Panc1 (cell line): Measurements from ENCODE around the gene NOX5. TPM values are rescaled to one million over a fixed set of nuclear protein-coding genes. Genes with fewer than 3 reads are reported as not detected.
"Not testable (repeated sequence)": the region's sequence is repeated elsewhere in the genome, so short reads cannot be mapped to it uniquely, and the experiment has no call there.

Experiments used
- ATAC-seq: fragments of 200-7000 bp; cut with Tn5 transposase; 2 replicates; pipeline ENCODE4 v1.9.1; 2020; ENCODE audit warnings: mild to moderate bottlenecking, moderate library complexity
- BruUV-seq: library from RNA; stranded (reverse); fragments of 400-500 nt; replicated peaks from 2 replicates; lab custom pipeline; 2021; lab: Mats Ljungman, UMichigan
- CTCF ChIA-PET: fragments of 300-600 bp; sonication (Branson Sonifier 250); formaldehyde crosslinking; loops from one replicate; lab custom pipeline; 2022; ENCODE audit warnings: antibody characterized with exemption; lab: Charles Lee
- POLR2A ChIA-PET: fragments of 300-600 bp; sonication (Branson Sonifier 250); formaldehyde crosslinking; loops from one replicate; lab custom pipeline; 2022; ENCODE audit warnings: antibody characterized with exemption; lab: Charles Lee
- DNase-seq: peaks from one replicate; pipeline ENCODE4 v3.0.0-alpha.2; 2010; ENCODE audit warnings: low read depth, low spot score
- H3K27ac ChIP-seq: 2 replicates; pipeline ENCODE4 v1.5.1; 2011; ENCODE audit warnings: mild to moderate bottlenecking, low read length, inconsistent platforms
- H3K27me3 ChIP-seq: fragments of 200-500 bp; sonication (Bioruptor generic); 2 replicates; pipeline ENCODE4 v1.6.0; 2014; ENCODE audit warnings: low read length, inconsistent platforms; ENCODE audit not compliant: control insufficient read depth, insufficient read depth
- H3K36me3 ChIP-seq: fragments of 200-500 bp; sonication (Bioruptor generic); 2 replicates; pipeline ENCODE4 v1.5.1; 2014; ENCODE audit warnings: inconsistent platforms, mild to moderate bottlenecking, low read length, moderate library complexity; ENCODE audit not compliant: control insufficient read depth, insufficient read depth
- H3K4me1 ChIP-seq: 2 replicates; pipeline ENCODE4 v1.5.1; 2011; ENCODE audit warnings: inconsistent platforms, mild to moderate bottlenecking, low read length, moderate library complexity; ENCODE audit not compliant: control insufficient read depth, insufficient read depth
- H3K4me3 ChIP-seq, 2 experiments: 2 replicates each; pipeline ENCODE4 v1.5.1; 2011 to 2012; ENCODE audit warnings: low read depth in 2 of 2, low read length in 2 of 2, mild to moderate bottlenecking in 2 of 2, inconsistent platforms in 1 of 2, moderate library complexity in 1 of 2
- H3K9me3 ChIP-seq: fragments of 200-500 bp; sonication (Bioruptor generic); 2 replicates; pipeline ENCODE4 v1.5.1; 2014; ENCODE audit warnings: low read depth, mild to moderate bottlenecking, inconsistent platforms, low read length, moderate library complexity; ENCODE audit not compliant: control insufficient read depth, insufficient read depth
- CTCF ChIP-seq: fragments of 450-650 bp; IDR thresholded peaks from 2 replicates; pipeline ENCODE4 v1.5.1; 2017; ENCODE audit warnings: mild to moderate bottlenecking
- POLR2AphosphoS5 ChIP-seq: IDR thresholded peaks from 2 replicates; pipeline ENCODE4 v1.6.1; 2012; ENCODE audit warnings: mild to moderate bottlenecking, low read depth, low read length, moderate library complexity
- REST ChIP-seq, 2 experiments: IDR thresholded peaks; 2 replicates each; pipeline ENCODE4 v1.6.1; 2011 to 2012; ENCODE audit warnings: low read depth in 2 of 2, control low read depth in 1 of 2, low read length in 1 of 2, mild to moderate bottlenecking in 1 of 2, moderate library complexity in 1 of 2; ENCODE audit not compliant: insufficient read depth in 1 of 2
- SIN3A ChIP-seq: IDR thresholded peaks from 2 replicates; pipeline ENCODE4 v1.6.1; 2012; ENCODE audit warnings: low read depth, mild to moderate bottlenecking, low read length, moderate library complexity, borderline replicate concordance; ENCODE audit not compliant: insufficient read depth
- TCF7L2 ChIP-seq: IDR thresholded peaks from 2 replicates; pipeline ENCODE4 v1.6.1; 2011; ENCODE audit warnings: mild to moderate bottlenecking, low read depth, low read length, inconsistent platforms
- in situ Hi-C: cut with HindIII; loops from 2 replicates; pipeline ENCODE4 v1.10.0; 2016; ENCODE audit warnings: low sequenced_read_pairs, low pct_unique_long_range_greater_than_20kb
- intact Hi-C: fragments of 100-400 bp; cut with micrococcal nuclease; formaldehyde crosslinking; loops from one replicate; pipeline ENCODE4 v1.10.0; 2022; ENCODE audit not compliant: unreplicated experiment
- total RNA-seq: library from RNA; stranded (reverse); gene quantifications from one replicate; pipeline ENCODE4 v1.2.1, GENCODE V29; 2021; ENCODE audit not compliant: unreplicated experiment

Gene NOX5
- total RNA-seq, 1 experiment from 2014 or later: 0.26 TPM

GRCh38 chr15:69068157-69068556 is 53.7 kb downstream of the NOX5 start:
- no peak for ATAC-seq
- H3K27ac ChIP-seq: no peak overlapping the region
- no peaks in the 10 kb centered on the region for H3K36me3 ChIP-seq
- ChIA-PET CTCF (no interaction called here), POLR2A (no interaction called here)
- DNase-seq: no peak
- TF ChIP-seq POLR2AphosphoS5 (no peak), TCF7L2 (no peak), REST (IDR thresholded peaks at IDR 0.05; ENCODE audit: insufficient read depth in 1 of 2, low read depth in 2 of 2, low read length in 1 of 2) (no peak), SIN3A (no peak), CTCF (no peak)
- no peaks in the 10 kb centered on the region for H3K9me3 ChIP-seq
- H3K27me3 ChIP-seq: peaks cover 5% of the 10 kb centered on the region; the same call in 1 of the 2 replicates
- no peak overlapping the region for H3K4me3 ChIP-seq
- intact Hi-C loops: no loop called here
- no TSS peak for BruUV-seq
- H3K4me1 ChIP-seq: no peaks in the 10 kb centered on the region
- in situ Hi-C loops: no loop called here

- H3K27ac ChIP-seq, DNase-seq, in situ Hi-C loops, CTCF ChIA-PET, H3K4me1 ChIP-seq, H3K9me3 ChIP-seq, H3K4me3 ChIP-seq, BruUV-seq, H3K36me3 ChIP-seq, H3K27me3 ChIP-seq, intact Hi-C loops, ATAC-seq: not testable (repeated sequence)
- POLR2A ChIA-PET: interaction anchor here (0.5 kb wide), 1 partner anchor 18 kb away, joined by 4 read pairs; no protein-coding TSS in a partner anchor
These were observed 54.8 kb downstream of the NOX5 start for GRCh38 chr15:69069290-69069689.

GRCh38 chr15:69069996-69070395 is 55.5 kb downstream of the NOX5 start:
- POLR2A ChIA-PET: interaction anchor here (0.5 kb wide), 1 partner anchor 19 kb away, joined by 4 read pairs; no protein-coding TSS in a partner anchor

More at GRCh38 chr15:69069996-69070395, 55.5 kb downstream of the NOX5 start:
- Histone ChIP-seq H3K9me3 (no peaks in the 10 kb centered on the region), H3K27me3 (peaks cover 5% of the 10 kb centered on the region; the same call in 1 of the 2 replicates), H3K4me3 (no peak overlapping the region), H3K4me1 (no peaks in the 10 kb centered on the region), H3K27ac (no peak overlapping the region), H3K36me3 (no peaks in the 10 kb centered on the region)
- TF ChIP-seq CTCF (no peak), REST (IDR thresholded peaks at IDR 0.05; ENCODE audit: insufficient read depth in 1 of 2, low read depth in 2 of 2, low read length in 1 of 2) (no peak), TCF7L2 (no peak), SIN3A (no peak), POLR2AphosphoS5 (no peak)
- no peak for DNase-seq
- intact Hi-C loops (loop anchor here (5.0 kb wide), 1 partner anchor 322 kb away; no protein-coding TSS in a partner anchor), in situ Hi-C loops (no loop called here)
- CTCF ChIA-PET: no interaction called here
- no peak for ATAC-seq
- BruUV-seq: no TSS peak
